Stimulated activated CD8-positive, alpha-beta memory T cell treated with anti-CD3 and anti-CD28 coated beads, Interleukin-15, amount 100 ng/mL, for 1 hour (primary cell): ENCODE data around the gene HSDL2.
A peak's percentile ranks its signal among the peaks of the same experiment; 100 is the strongest.

ENCODE experiments used
- DNase-seq: peaks from one replicate; pipeline ENCODE4 v3.0.0-alpha.2; 2020; ENCODE audit warnings: low read depth

Gene HSDL2

GRCh38 chr9:112446526-112446925 is 66.6 kb downstream of the HSDL2 start:
- no peak for DNase-seq

- no peak for DNase-seq
These were observed 67.4 kb downstream of the HSDL2 start for GRCh38 chr9:112447283-112447761.

GRCh38 chr9:112462855-112463254 is 82.9 kb downstream of the HSDL2 start:
- DNase-seq = no peak

- no peak for DNase-seq
These were observed 85.4 kb downstream of the HSDL2 start for GRCh38 chr9:112465352-112465751.

- no peak for DNase-seq
These were observed 93.1 kb downstream of the HSDL2 start for GRCh38 chr9:112472996-112473395.

- DNase-seq = no peak
These were observed 94.1 kb downstream of the HSDL2 start for GRCh38 chr9:112473986-112474385.

- DNase-seq = no peak
These were observed 95.4 kb downstream of the HSDL2 start for GRCh38 chr9:112475318-112475717.

GRCh38 chr9:112477330-112477729 is 97.4 kb downstream of the HSDL2 start:
- DNase-seq = no peak

GRCh38 chr9:112479221-112479620 is 99.3 kb downstream of the HSDL2 start:
- DNase-seq = no peak

- no peak for DNase-seq
These were observed 104.7 kb downstream of the HSDL2 start for GRCh38 chr9:112484607-112485006.

- no peak for DNase-seq
These were observed 105.7 kb downstream of the HSDL2 start for GRCh38 chr9:112485574-112485973.

- peak; percentile 53 for DNase-seq
These were observed 106.5 kb downstream of the HSDL2 start, which contains the start of gene KIAA1958 for GRCh38 chr9:112486221-112487007. Gene KIAA1958 (plus strand): TSS chr9:112486827. CDS start chr9:112574081, 87,254 bp downstream.

- peak; percentile 19 for DNase-seq
These were observed 107.3 kb downstream of the HSDL2 start for GRCh38 chr9:112487008-112487798.

GRCh38 chr9:112487799-112488340 is 108.0 kb downstream of the HSDL2 start:
- no peak for DNase-seq

GRCh38 chr9:112489039-112489546 is 109.2 kb downstream of the HSDL2 start:
- no peak for DNase-seq

GRCh38 chr9:112489876-112490666 is 110.2 kb downstream of the HSDL2 start:
- DNase-seq = no peak

- no peak for DNase-seq
These were observed 113.7 kb downstream of the HSDL2 start for GRCh38 chr9:112493393-112494137.

GRCh38 chr9:112494153-112494552 is 114.2 kb downstream of the HSDL2 start:
- no peak for DNase-seq

- DNase-seq = no peak
These were observed 115.7 kb downstream of the HSDL2 start for GRCh38 chr9:112495614-112496013.

GRCh38 chr9:112496074-112496722 is 116.3 kb downstream of the HSDL2 start:
- DNase-seq = no peak
